Spleen (tissue), 11 donors: ENCODE measurements around the gene MX1. TPM values are rescaled to one million over a fixed set of nuclear protein-coding genes. Genes with fewer than 3 reads are reported as not detected.

Experiments
- DNase-seq: peaks from one replicate; pipeline ENCODE4 v3.0.0-alpha.2; 2020
- H3K27ac ChIP-seq, 8 donors: fragments of 200-600 bp; sonication (generic) in 7 of 8; 1 replicate in 4 of 8; 2 replicates in 4 of 8; pipeline versions ENCODE4 v1.5.0 to v1.8.0; 2016 to 2021; ENCODE audit warnings: inconsistent platforms in 4 of 8, mild to moderate bottlenecking in 4 of 8, moderate library complexity in 1 of 8
- H3K27me3 ChIP-seq, 7 donors: fragments of 200-600 bp; sonication (generic) in 6 of 7; replicated peaks in 1 of 7; 1 replicate in 4 of 7; 2 replicates in 3 of 7; pipeline versions ENCODE4 v1.5.0 to v1.8.0; 2016 to 2021; ENCODE audit warnings: inconsistent platforms in 3 of 7, mild to moderate bottlenecking in 1 of 7
- H3K36me3 ChIP-seq, 6 donors: fragments of 200-600 bp; sonication (generic) in 5 of 6; 1 replicate in 4 of 6; 2 replicates in 2 of 6; pipeline versions ENCODE4 v1.5.0 to v1.8.0; 2016 to 2021; ENCODE audit warnings: inconsistent platforms in 2 of 6
- H3K4me1 ChIP-seq, 6 donors: fragments of 200-600 bp; sonication (generic) in 5 of 6; 1 replicate in 3 of 6; 2 replicates in 3 of 6; pipeline versions ENCODE4 v1.5.0 to v1.8.0; 2016 to 2021; ENCODE audit warnings: inconsistent platforms in 3 of 6
- H3K4me3 ChIP-seq, 8 donors: fragments of 200-600 bp; sonication (generic) in 7 of 8; 1 replicate in 4 of 8; 2 replicates in 4 of 8; pipeline versions ENCODE4 v1.5.0 to v1.8.0; 2016 to 2021; ENCODE audit warnings: inconsistent platforms in 4 of 8, mild to moderate bottlenecking in 4 of 8, moderate library complexity in 2 of 8
- H3K9me3 ChIP-seq, 8 donors: fragments of 200-600 bp; sonication (generic) in 7 of 8; 1 replicate in 4 of 8; 2 replicates in 4 of 8; pipeline versions ENCODE4 v1.5.0 to v1.8.0; 2016 to 2021; ENCODE audit warnings: inconsistent platforms in 4 of 8
- CTCF ChIP-seq, 11 experiments: fragments of 200-600 bp in 7 of 11; fragments of 450-650 bp in 4 of 11; sonication (generic) in 4 of 11; IDR thresholded peaks in 8 of 11; conservative IDR thresholded peaks in 3 of 11; 1 replicate in 7 of 11; 2 replicates in 4 of 11; pipeline versions ENCODE4 v1.4.0 to v1.8.0; 2016 to 2021; ENCODE audit warnings: antibody characterized with exemption in 11 of 11, inconsistent platforms in 4 of 11, mild to moderate bottlenecking in 1 of 11
- POLR2A ChIP-seq, 3 donors: fragments of 450-650 bp; IDR thresholded peaks; one replicate each; pipeline ENCODE4 v1.5.1; 2017; ENCODE audit warnings: antibody characterized with exemption in 3 of 3, mild to moderate bottlenecking in 1 of 3
- POLR2AphosphoS5 ChIP-seq, 3 donors: sonication (generic); formaldehyde crosslinking; IDR thresholded peaks; one replicate each; pipeline ENCODE4 v1.5.1; 2017; ENCODE audit warnings: antibody characterized with exemption in 3 of 3
- WGBS, 5 donors: extraction: QIAGEN DNeasy Blood & Tissue Kit in 3 of 5; methylation state at CpG; one replicate each; pipeline versions ENCODE4 v1.1.5 to v1.1.7; 2013 to 2018; 5-methylcytosine and 5-hydroxymethylcytosine counted together
- intact Hi-C: fragments of 100-400 bp; cut with DNase I; formaldehyde crosslinking; loops from one replicate; pipeline ENCODE4 v1.15.0; 2023; ENCODE audit warnings: low total_unique reads
- polyA plus RNA-seq, 3 donors: library from polyadenylated mRNA; stranded (reverse); fragments of 200-250 nt; gene quantifications; one replicate each; pipeline ENCODE4 v1.2.1, GENCODE V29; 2013
- total RNA-seq, 7 donors: library from RNA; depleted of rRNA in 3 of 7; stranded (reverse); fragments of >200 nt in 3 of 7; fragmentation: NEBNext Ultra II Directional in 4 of 7; extraction: Animal tissue kit (Norgen Biotek cat#: 25700) in 4 of 7; gene quantifications; one replicate each; pipeline versions ENCODE4 v1.1.0 to v1.2.1, GENCODE V29; 2016 to 2021
- donor health status: healthy with polysubstance abuse.
- donor health status: DM: no; HTN: no; CAD: no; lungs with moderate emphysema.
- donor health status: DM: no; HTN: no; CAD: no.
- donor health status: Bipolar disorder and iron deficiency.
- donor health status: healthy.
- donor health status: DM: no; HTN: no; CAD: no.
- donor health status: DM: yes; HTN: yes; CAD: no.

Gene MX1
- total and polyA plus RNA-seq, 10 donors = 32.8 to 148 (median 90.1) TPM

GRCh38 chr21:41397471-41397891, 28.6 kb upstream of the MX1 start:
- TF ChIP-seq POLR2AphosphoS5 (IDR thresholded peaks at IDR 0.05) = no peak
- TF ChIP-seq CTCF (IDR thresholded peaks at IDR 0.05 in 8 of 11, conservative IDR thresholded peaks at IDR 0.05 in 3 of 11) = no peak
- TF ChIP-seq POLR2A (IDR thresholded peaks at IDR 0.05) = no peak
- intact Hi-C loops = no loop called here
- H3K36me3 ChIP-seq = peaks cover 0 to 94% (median 50%) of the 10 kb centered on the region in 6 donors
- H3K9me3 ChIP-seq = no peaks in the 10 kb centered on the region
- no peak for DNase-seq
- 69 to 84% (median 80%) methylated on average over 7 of the region's 7 CpGs for WGBS, 5 donors
- H3K4me1 ChIP-seq = peaks cover 0 to 36% (median 21%) of the 10 kb centered on the region in 6 donors
- peak overlapping the region in 4 of 8 donors; percentile 23 to 80 (median 66) for H3K27ac ChIP-seq
- no peak overlapping the region for H3K4me3 ChIP-seq
- H3K27me3 ChIP-seq = no peaks in the 10 kb centered on the region

- Histone ChIP-seq H3K4me3 (no peak overlapping the region), H3K9me3 (no peaks in the 10 kb centered on the region), H3K27ac (peak overlapping the region in 1 of 8 donors; percentile 80), H3K36me3 (peaks cover 0 to 96% (median 58%) of the 10 kb centered on the region in 6 donors), H3K4me1 (peaks cover 0 to 36% (median 21%) of the 10 kb centered on the region in 6 donors), H3K27me3 (no peaks in the 10 kb centered on the region)
- TF ChIP-seq CTCF (IDR thresholded peaks at IDR 0.05 in 8 of 11, conservative IDR thresholded peaks at IDR 0.05 in 3 of 11) = no peak
- TF ChIP-seq POLR2AphosphoS5 (IDR thresholded peaks at IDR 0.05) = no peak
- TF ChIP-seq POLR2A (IDR thresholded peaks at IDR 0.05) = no peak
- intact Hi-C loops = no loop called here
- no peak for DNase-seq
- WGBS, 5 donors = 85 to 95% (median 94%) methylated on average over 4 of the region's 4 CpGs
Observed at GRCh38 chr21:41398251-41398650, 27.8 kb upstream of the MX1 start.

- Histone ChIP-seq H3K4me3 (no peak overlapping the region), H3K4me1 (peaks cover 0 to 36% (median 21%) of the 10 kb centered on the region in 6 donors), H3K9me3 (no peaks in the 10 kb centered on the region), H3K36me3 (peaks cover 0 to 96% (median 63%) of the 10 kb centered on the region in 6 donors), H3K27me3 (no peaks in the 10 kb centered on the region), H3K27ac (peak overlapping the region in 1 of 8 donors; percentile 80)
- WGBS, 5 donors = 95 to 97% (median 96%) methylated on average over 16 of the region's 16 CpGs
- TF ChIP-seq POLR2A (IDR thresholded peaks at IDR 0.05) (no peak), CTCF (IDR thresholded peaks at IDR 0.05 in 8 of 11, conservative IDR thresholded peaks at IDR 0.05 in 3 of 11) (no peak), POLR2AphosphoS5 (IDR thresholded peaks at IDR 0.05) (no peak)
- intact Hi-C loops = no loop called here
- DNase-seq = no peak
Observed at GRCh38 chr21:41398831-41399230, 27.2 kb upstream of the MX1 start.

GRCh38 chr21:41399246-41399800, 26.7 kb upstream of the MX1 start:
- H3K27ac ChIP-seq = no peak overlapping the region
- peaks cover 0 to 96% (median 67%) of the 10 kb centered on the region in 6 donors for H3K36me3 ChIP-seq
- no peaks in the 10 kb centered on the region for H3K27me3 ChIP-seq
- H3K4me3 ChIP-seq = no peak overlapping the region
- TF ChIP-seq POLR2AphosphoS5 (IDR thresholded peaks at IDR 0.05) (no peak), POLR2A (IDR thresholded peaks at IDR 0.05) (no peak), CTCF (IDR thresholded peaks at IDR 0.05 in 8 of 11, conservative IDR thresholded peaks at IDR 0.05 in 3 of 11) (no peak)
- intact Hi-C loops = no loop called here
- no peaks in the 10 kb centered on the region for H3K9me3 ChIP-seq
- 84 to 95% (median 92%) methylated on average over 7 of the region's 7 CpGs for WGBS, 5 donors
- H3K4me1 ChIP-seq = peaks cover 0 to 36% (median 19%) of the 10 kb centered on the region in 6 donors
- DNase-seq = no peak
